GM11168 (cell line): ENCODE results near the gene NGRN.

ENCODE experiments used
- in situ Hi-C: fragments of 300-500 bp; cut with MboI; formaldehyde crosslinking; loops from one replicate; pipeline ENCODE4 v1.12.0; 2022; ENCODE audit warnings: low sequenced_read_pairs; ENCODE audit not compliant: unreplicated experiment

The NGRN gene

GRCh38 chr15:90306560-90306959 lies 41.1 kb downstream of the NGRN start:
- in situ Hi-C loops = loop anchor here (25.0 kb wide), 1 partner anchor 581 kb away; the partner anchor contains the start of gene FES

GRCh38 chr15:90307661-90308060 lies 42.2 kb downstream of the NGRN start:
- in situ Hi-C loops = loop anchor here (25.0 kb wide), 1 partner anchor 580 kb away; the partner anchor contains the start of gene FES

GRCh38 chr15:90309020-90309419 lies 43.5 kb downstream of the NGRN start:
- in situ Hi-C loops = loop anchor here (25.0 kb wide), 1 partner anchor 578 kb away; the partner anchor contains the start of gene FES

GRCh38 chr15:90315278-90315982 lies 50.0 kb downstream of the NGRN start:
- in situ Hi-C loops = loop anchor here (25.0 kb wide), 1 partner anchor 572 kb away; the partner anchor contains the start of gene FES

- in situ Hi-C loops = loop anchor here (25.0 kb wide), 1 partner anchor 571 kb away; the partner anchor contains the start of gene FES
Observed at GRCh38 chr15:90316139-90316538, 50.7 kb downstream of the NGRN start.

GRCh38 chr15:90318591-90318990 lies 53.1 kb downstream of the NGRN start:
- in situ Hi-C loops = loop anchor here (25.0 kb wide), 1 partner anchor 569 kb away; the partner anchor contains the start of gene FES

- in situ Hi-C loops = loop anchor here (10.0 to 25.0 kb wide), 2 partner anchors 155 to 567 kb away; partner anchors contain the start of gene FES
Observed at GRCh38 chr15:90320062-90320884, 54.8 kb downstream of the NGRN start.

- in situ Hi-C loops = loop anchor here (10.0 to 25.0 kb wide), 2 partner anchors 154 to 566 kb away; partner anchors contain the start of gene FES
Observed at GRCh38 chr15:90320885-90321278, 55.4 kb downstream of the NGRN start.
